Measurements from ENCODE around the gene ZDHHC12.

ZDHHC12 gene

GRCh38 chr9:128712451-128713410, 11.2 kb downstream of the ZDHHC12 start:
- Histone ChIP-seq H3K9me3 (ENCODE audit: control extremely low read depth in 1 of 5, control insufficient read depth in 4 of 5, insufficient read depth in 2 of 5, low read depth in 1 of 5, low read length in 4 of 5) (no peaks in the 10 kb centered on the region), H3K27ac (ENCODE audit: insufficient read depth in 1 of 2, low read depth in 1 of 2, low read length in 2 of 2, poor library complexity in 1 of 2, severe bottlenecking in 2 of 2) (no peak overlapping the region), H3K27me3 (replicated peaks in 2 of 5; ENCODE audit: control insufficient read depth in 4 of 5, insufficient read depth in 5 of 5, low read length in 4 of 5) (no peaks in the 10 kb centered on the region), H3K4me3 (ENCODE audit: control insufficient read depth in 1 of 7, extremely low read depth in 1 of 7, insufficient read depth in 4 of 7, low read depth in 2 of 7, low read length in 6 of 7) (no peak overlapping the region), H3K36me3 (ENCODE audit: control insufficient read depth in 4 of 4, insufficient read depth in 4 of 4, low read length in 3 of 4) (peaks cover 0 to 35% (median 27%) of the 10 kb centered on the region in 4 experiments), H3K4me1 (ENCODE audit: control extremely low read depth in 1 of 4, control insufficient read depth in 4 of 4, insufficient read depth in 4 of 4, low read length in 3 of 4) (no peaks in the 10 kb centered on the region)
- WGBS (ENCODE audit: insufficient coverage) = 96% methylated on average over 24 of the region's 26 CpGs
- no peak for DNase-seq
- CTCF ChIA-PET = interaction anchor here (1.3 to 1.5 kb wide), 2 partner anchors 10 to 12 kb away, joined by 3 to 5 read pairs; partner anchors contain the start of gene PKN3
- POLR2A ChIA-PET = no interaction called here

DNA sequence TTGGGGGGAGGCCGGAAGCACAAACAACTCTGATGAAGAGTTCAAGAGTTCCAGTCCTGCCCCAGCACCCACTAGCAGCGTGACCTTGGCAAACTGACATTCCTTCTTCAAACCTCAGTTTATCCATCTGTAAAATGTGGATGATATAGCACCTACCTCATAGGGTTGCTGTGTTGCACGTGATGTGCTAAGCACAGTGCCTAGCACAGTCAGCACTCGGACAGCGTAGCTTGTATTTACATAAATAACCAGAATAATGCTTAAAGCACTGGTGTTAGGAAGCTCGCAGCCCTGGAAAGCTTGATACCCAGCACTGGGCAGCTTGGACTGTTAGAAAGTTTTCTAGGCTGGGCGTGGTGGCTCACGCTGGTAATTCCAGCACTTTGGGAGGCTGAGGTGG, 16.5 kb downstream of the ZDHHC12 start:
- peaks cover 0 to 30% (median 13%) of the 10 kb centered on the region in 4 experiments for H3K36me3 ChIP-seq (ENCODE audit: control insufficient read depth in 4 of 4, insufficient read depth in 4 of 4, low read length in 3 of 4)
- DNase-seq = no peak
- no peak overlapping the region for H3K27ac ChIP-seq (ENCODE audit: insufficient read depth in 1 of 2, low read depth in 1 of 2, low read length in 2 of 2, poor library complexity in 1 of 2, severe bottlenecking in 2 of 2)
- H3K9me3 ChIP-seq (ENCODE audit: control extremely low read depth in 1 of 5, control insufficient read depth in 4 of 5, insufficient read depth in 2 of 5, low read depth in 1 of 5, low read length in 4 of 5) = no peaks in the 10 kb centered on the region
- H3K4me3 ChIP-seq (ENCODE audit: control insufficient read depth in 1 of 7, extremely low read depth in 1 of 7, insufficient read depth in 4 of 7, low read depth in 2 of 7, low read length in 6 of 7) = no peak overlapping the region
- CTCF ChIA-PET = no interaction called here
- POLR2A ChIA-PET = no interaction called here
- peaks cover 0 to 12% (median 8%) of the 10 kb centered on the region in 4 experiments for H3K4me1 ChIP-seq (ENCODE audit: control extremely low read depth in 1 of 4, control insufficient read depth in 4 of 4, insufficient read depth in 4 of 4, low read length in 3 of 4)
- H3K27me3 ChIP-seq (replicated peaks in 2 of 5; ENCODE audit: control insufficient read depth in 4 of 5, insufficient read depth in 5 of 5, low read length in 4 of 5) = no peaks in the 10 kb centered on the region
- 97% methylated on average over 6 of the region's 8 CpGs for WGBS (ENCODE audit: insufficient coverage)

- peaks cover 0 to 16% (median 11%) of the 10 kb centered on the region in 4 experiments for H3K4me1 ChIP-seq (ENCODE audit: control extremely low read depth in 1 of 4, control insufficient read depth in 4 of 4, insufficient read depth in 4 of 4, low read length in 3 of 4)
- CTCF ChIA-PET = interaction anchor here (0.6 to 1.1 kb wide), 3 partner anchors 10 to 61 kb away, joined by 3 to 4 read pairs (median 3); no protein-coding TSS in a partner anchor
- no peak overlapping the region for H3K27ac ChIP-seq (ENCODE audit: insufficient read depth in 1 of 2, low read depth in 1 of 2, low read length in 2 of 2, poor library complexity in 1 of 2, severe bottlenecking in 2 of 2)
- H3K36me3 ChIP-seq (ENCODE audit: control insufficient read depth in 4 of 4, insufficient read depth in 4 of 4, low read length in 3 of 4) = peaks cover 0 to 26% (median 13%) of the 10 kb centered on the region in 4 experiments
- WGBS (ENCODE audit: insufficient coverage) = 93% methylated on average over 22 of the region's 23 CpGs
- H3K4me3 ChIP-seq (ENCODE audit: control insufficient read depth in 1 of 7, extremely low read depth in 1 of 7, insufficient read depth in 4 of 7, low read depth in 2 of 7, low read length in 6 of 7) = no peak overlapping the region
- POLR2A ChIA-PET = no interaction called here
- no peaks in the 10 kb centered on the region for H3K9me3 ChIP-seq (ENCODE audit: control extremely low read depth in 1 of 5, control insufficient read depth in 4 of 5, insufficient read depth in 2 of 5, low read depth in 1 of 5, low read length in 4 of 5)
- no peak for DNase-seq
- H3K27me3 ChIP-seq (replicated peaks in 2 of 5; ENCODE audit: control insufficient read depth in 4 of 5, insufficient read depth in 5 of 5, low read length in 4 of 5) = no peaks in the 10 kb centered on the region
Measured at GRCh38 chr9:128706671-128707381, 17.1 kb downstream of the ZDHHC12 start.

DNA sequence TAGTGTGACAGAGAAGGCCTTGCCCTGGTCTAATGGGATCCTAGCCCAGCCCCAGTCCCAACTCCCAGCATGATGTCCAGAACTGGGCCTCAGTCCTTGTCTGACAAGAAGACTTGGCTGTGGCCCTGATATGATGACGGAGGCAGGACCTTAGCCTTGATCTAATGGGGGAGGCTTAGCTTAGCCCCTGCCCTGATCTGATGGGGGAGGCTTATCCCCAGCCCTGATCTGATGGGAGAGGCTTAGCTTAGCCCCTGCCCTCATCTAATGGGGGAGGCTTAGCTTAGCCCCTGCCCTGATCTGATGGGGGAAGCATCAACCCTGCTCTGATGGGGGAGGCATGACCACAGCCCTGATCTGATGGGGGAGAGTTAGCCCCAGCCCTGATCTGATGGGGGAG, 17.9 kb downstream of the ZDHHC12 start:
- POLR2A ChIA-PET = no interaction called here
- Histone ChIP-seq H3K27me3 (replicated peaks in 2 of 5; ENCODE audit: control insufficient read depth in 4 of 5, insufficient read depth in 5 of 5, low read length in 4 of 5) (no peaks in the 10 kb centered on the region), H3K4me1 (ENCODE audit: control extremely low read depth in 1 of 4, control insufficient read depth in 4 of 4, insufficient read depth in 4 of 4, low read length in 3 of 4) (peaks cover 0 to 18% (median 11%) of the 10 kb centered on the region in 4 experiments), H3K9me3 (ENCODE audit: control extremely low read depth in 1 of 5, control insufficient read depth in 4 of 5, insufficient read depth in 2 of 5, low read depth in 1 of 5, low read length in 4 of 5) (no peaks in the 10 kb centered on the region), H3K4me3 (ENCODE audit: control insufficient read depth in 1 of 7, extremely low read depth in 1 of 7, insufficient read depth in 4 of 7, low read depth in 2 of 7, low read length in 6 of 7) (no peak overlapping the region), H3K36me3 (ENCODE audit: control insufficient read depth in 4 of 4, insufficient read depth in 4 of 4, low read length in 3 of 4) (peaks cover 0 to 26% (median 13%) of the 10 kb centered on the region in 4 experiments), H3K27ac (ENCODE audit: insufficient read depth in 1 of 2, low read depth in 1 of 2, low read length in 2 of 2, poor library complexity in 1 of 2, severe bottlenecking in 2 of 2) (no peak overlapping the region)
- WGBS (ENCODE audit: insufficient coverage) = 100% methylated on average over 1 of the region's 1 CpG
- no peak for DNase-seq
- CTCF ChIA-PET = interaction anchor here (0.5 to 1.1 kb wide), 4 partner anchors 11 to 224 kb away, joined by 3 to 4 read pairs (median 3); no protein-coding TSS in a partner anchor

GRCh38 chr9:128705051-128705965, 18.6 kb downstream of the ZDHHC12 start:
- no peak for DNase-seq
- CTCF ChIA-PET = interaction anchor here (0.5 kb wide), 1 partner anchor 225 kb away, joined by 3 read pairs; no protein-coding TSS in a partner anchor
- Histone ChIP-seq H3K27ac (ENCODE audit: insufficient read depth in 1 of 2, low read depth in 1 of 2, low read length in 2 of 2, poor library complexity in 1 of 2, severe bottlenecking in 2 of 2) (no peak overlapping the region), H3K36me3 (ENCODE audit: control insufficient read depth in 4 of 4, insufficient read depth in 4 of 4, low read length in 3 of 4) (peaks cover 0 to 26% (median 13%) of the 10 kb centered on the region in 4 experiments), H3K4me1 (ENCODE audit: control extremely low read depth in 1 of 4, control insufficient read depth in 4 of 4, insufficient read depth in 4 of 4, low read length in 3 of 4) (peaks cover 0 to 18% (median 11%) of the 10 kb centered on the region in 4 experiments), H3K9me3 (ENCODE audit: control extremely low read depth in 1 of 5, control insufficient read depth in 4 of 5, insufficient read depth in 2 of 5, low read depth in 1 of 5, low read length in 4 of 5) (no peaks in the 10 kb centered on the region), H3K4me3 (ENCODE audit: control insufficient read depth in 1 of 7, extremely low read depth in 1 of 7, insufficient read depth in 4 of 7, low read depth in 2 of 7, low read length in 6 of 7) (no peak overlapping the region), H3K27me3 (replicated peaks in 2 of 5; ENCODE audit: control insufficient read depth in 4 of 5, insufficient read depth in 5 of 5, low read length in 4 of 5) (no peaks in the 10 kb centered on the region)
- POLR2A ChIA-PET = no interaction called here
- WGBS (ENCODE audit: insufficient coverage) = 95% methylated on average over 34 of the region's 36 CpGs

GRCh38 chr9:128704356-128704670, 19.6 kb downstream of the ZDHHC12 start:
- Histone ChIP-seq H3K27ac (ENCODE audit: insufficient read depth in 1 of 2, low read depth in 1 of 2, low read length in 2 of 2, poor library complexity in 1 of 2, severe bottlenecking in 2 of 2) (no peak overlapping the region), H3K4me1 (ENCODE audit: control extremely low read depth in 1 of 4, control insufficient read depth in 4 of 4, insufficient read depth in 4 of 4, low read length in 3 of 4) (peaks cover 0 to 18% (median 11%) of the 10 kb centered on the region in 4 experiments), H3K4me3 (ENCODE audit: control insufficient read depth in 1 of 7, extremely low read depth in 1 of 7, insufficient read depth in 4 of 7, low read depth in 2 of 7, low read length in 6 of 7) (no peak overlapping the region), H3K27me3 (replicated peaks in 2 of 5; ENCODE audit: control insufficient read depth in 4 of 5, insufficient read depth in 5 of 5, low read length in 4 of 5) (no peaks in the 10 kb centered on the region), H3K36me3 (ENCODE audit: control insufficient read depth in 4 of 4, insufficient read depth in 4 of 4, low read length in 3 of 4) (peaks cover 0 to 26% (median 12%) of the 10 kb centered on the region in 4 experiments), H3K9me3 (ENCODE audit: control extremely low read depth in 1 of 5, control insufficient read depth in 4 of 5, insufficient read depth in 2 of 5, low read depth in 1 of 5, low read length in 4 of 5) (no peaks in the 10 kb centered on the region)
- ChIA-PET CTCF (interaction anchor here (1.0 kb wide), 1 partner anchor 46 kb away, joined by 3 read pairs; no protein-coding TSS in a partner anchor), POLR2A (no interaction called here)
- DNase-seq = no peak
- WGBS (ENCODE audit: insufficient coverage) = 98% methylated on average over 5 of the region's 5 CpGs

Measured in common myeloid progenitor, CD34-positive (primary cell).